Left renal pelvis (tissue), 4 donors: Measurements from ENCODE around the gene UBR4. TPM values are rescaled to one million over a fixed set of nuclear protein-coding genes. Genes with fewer than 3 reads are reported as not detected.

Experiments used
- DNase-seq, 4 donors: peaks; one replicate each; pipeline ENCODE4 v3.0.0-alpha.2; 2013; ENCODE audit warnings: low read depth in 4 of 4, low spot score in 3 of 4
- polyA plus RNA-seq, 4 donors: library from polyadenylated mRNA; unstranded; fragments of 120-200 nt; gene quantifications; one replicate each; pipeline ENCODE4 v1.2.1, GENCODE V29; 2013; ENCODE audit not compliant: insufficient read length in 4 of 4

The UBR4 gene
- polyA plus RNA-seq, 4 donors, result 76.8 to 146 (median 119) TPM

DNA sequence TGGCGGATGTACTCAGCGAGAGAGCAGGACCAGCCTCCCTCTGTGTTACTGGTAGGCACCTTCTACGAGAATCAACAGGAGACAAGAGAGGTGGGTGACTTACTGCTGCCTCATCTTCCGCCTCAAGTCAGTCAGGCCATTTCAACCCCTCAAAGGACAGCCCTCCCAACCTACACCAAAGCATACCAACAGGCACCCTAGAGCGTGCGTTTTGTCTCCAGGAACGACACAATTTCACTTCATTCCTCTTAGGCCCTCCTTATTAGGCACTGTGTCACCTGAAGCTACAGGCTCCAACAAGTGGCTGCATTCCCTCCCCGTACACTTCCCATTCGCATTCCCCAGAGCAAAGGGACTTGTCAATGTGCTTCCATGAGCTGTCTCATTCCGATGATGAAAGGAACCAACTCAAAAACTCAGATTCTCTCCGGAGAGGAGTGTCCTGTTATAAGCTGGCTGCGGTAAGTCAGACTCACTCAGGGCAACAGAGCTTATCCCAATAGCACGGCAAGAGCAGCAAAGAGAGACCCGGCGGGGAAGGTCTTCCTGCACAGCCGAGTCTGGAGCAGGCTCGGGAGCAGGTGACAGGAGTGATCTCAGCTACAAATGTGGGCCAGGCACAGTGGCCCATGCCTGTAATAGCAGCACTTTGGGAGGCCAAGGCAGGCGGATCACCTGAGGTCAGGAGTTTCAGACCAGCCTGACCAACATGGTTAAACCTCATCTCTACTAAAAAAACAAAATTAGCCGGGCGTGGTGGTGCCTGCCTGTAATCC is 133.0 kb downstream of the UBR4 start:
- DNase-seq, result no peak

DNA sequence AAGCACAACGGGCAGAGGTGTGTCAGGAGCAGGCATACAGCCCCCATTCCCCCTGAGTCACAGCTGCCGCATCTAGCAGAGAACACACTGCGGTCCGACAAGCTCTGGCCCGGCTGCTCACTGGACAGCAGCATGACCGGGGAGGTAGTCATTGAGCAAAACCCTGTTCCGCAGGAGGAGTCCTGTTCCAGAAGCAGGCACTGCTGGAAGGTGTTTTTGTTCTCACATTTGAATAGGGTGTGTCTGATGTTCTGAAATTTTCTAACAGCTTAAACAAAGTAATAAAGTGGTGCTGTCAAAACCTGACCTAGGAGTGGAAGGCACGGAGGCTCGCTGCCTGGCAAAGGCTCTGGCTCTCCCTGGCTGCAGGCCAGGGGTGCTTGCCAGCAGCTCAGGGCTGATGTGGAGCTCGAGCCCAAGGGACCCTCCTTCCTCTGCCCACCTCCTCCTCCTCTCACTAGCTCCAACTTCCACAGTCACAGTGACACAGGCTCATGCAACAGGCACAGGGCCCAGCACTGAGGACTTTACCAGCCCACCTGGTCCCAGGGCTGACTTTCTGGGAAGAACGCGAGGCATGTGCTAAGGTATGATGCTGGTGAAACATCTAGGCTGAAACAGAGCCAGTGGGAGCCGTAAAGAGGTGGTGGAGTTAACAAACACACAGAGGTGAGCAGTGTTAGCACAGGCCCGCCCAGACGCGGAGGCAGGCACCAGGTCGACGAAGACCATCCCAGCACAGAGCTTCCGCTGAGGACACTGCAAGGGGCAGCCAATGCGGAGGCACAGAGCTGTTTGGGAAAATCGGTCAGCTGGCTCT is 135.0 kb downstream of the UBR4 start:
- DNase-seq, result no peak

DNA sequence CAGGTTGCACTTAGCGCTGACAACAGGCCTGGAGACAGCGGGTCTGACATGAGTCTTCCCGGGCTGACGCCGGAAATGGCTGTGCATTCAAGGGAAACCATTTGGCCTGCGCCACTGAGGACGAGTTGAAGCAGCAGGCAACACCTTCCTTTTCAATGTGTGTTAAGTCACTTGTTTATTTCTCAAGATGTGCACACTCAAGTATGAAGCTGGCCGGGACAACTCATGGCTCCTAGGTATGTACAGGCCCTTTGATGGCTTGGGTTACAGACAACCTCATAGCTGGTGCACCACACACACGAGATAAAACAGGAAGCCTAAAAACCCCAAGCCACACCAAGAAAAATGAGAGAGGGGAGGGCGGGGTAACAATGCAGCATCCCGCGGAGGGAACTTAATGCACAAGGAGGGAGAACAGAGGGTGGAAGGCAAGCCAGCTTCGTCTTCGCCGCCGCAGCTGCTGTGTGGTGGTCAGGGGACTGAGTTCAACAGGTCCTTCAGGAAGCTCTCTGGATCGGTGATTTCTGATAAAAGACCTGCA is 135.6 kb downstream of the UBR4 start:
- DNase-seq, result no peak

GRCh38 chr1:19073311-19074186 is 136.5 kb downstream of the UBR4 start:
- no peak for DNase-seq

GRCh38 chr1:19072285-19072981 is 137.6 kb downstream of the UBR4 start:
- no peak for DNase-seq

DNA sequence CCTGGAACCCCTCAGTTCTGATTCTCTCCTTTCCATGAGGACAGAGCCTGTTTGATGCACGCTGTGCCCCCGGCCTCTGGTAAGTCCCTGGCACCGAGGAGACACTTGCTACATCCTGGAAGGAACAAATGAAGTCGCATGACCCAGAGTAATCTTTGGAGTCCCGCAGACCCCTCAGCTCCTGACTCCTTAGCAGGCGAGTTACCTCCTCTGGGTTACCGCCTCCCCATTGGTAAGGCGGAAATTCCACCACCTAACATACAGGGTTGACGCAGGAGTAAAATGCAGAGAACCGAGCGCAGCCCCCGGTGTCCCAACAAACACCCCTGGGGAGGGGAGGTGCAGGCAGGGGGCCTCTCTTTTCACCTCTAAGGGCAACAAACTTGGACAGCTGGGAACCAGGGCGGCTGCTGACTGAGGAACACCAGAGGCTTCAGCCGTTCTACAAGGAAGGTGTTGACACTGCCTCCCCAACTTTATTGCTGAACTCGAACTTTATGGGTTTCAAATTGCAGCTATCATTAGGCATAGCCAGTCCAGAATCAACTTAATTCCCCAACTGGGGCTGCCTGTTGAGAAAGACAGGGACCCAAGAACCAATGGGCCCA is 138.3 kb downstream of the UBR4 start:
- no peak for DNase-seq

DNA sequence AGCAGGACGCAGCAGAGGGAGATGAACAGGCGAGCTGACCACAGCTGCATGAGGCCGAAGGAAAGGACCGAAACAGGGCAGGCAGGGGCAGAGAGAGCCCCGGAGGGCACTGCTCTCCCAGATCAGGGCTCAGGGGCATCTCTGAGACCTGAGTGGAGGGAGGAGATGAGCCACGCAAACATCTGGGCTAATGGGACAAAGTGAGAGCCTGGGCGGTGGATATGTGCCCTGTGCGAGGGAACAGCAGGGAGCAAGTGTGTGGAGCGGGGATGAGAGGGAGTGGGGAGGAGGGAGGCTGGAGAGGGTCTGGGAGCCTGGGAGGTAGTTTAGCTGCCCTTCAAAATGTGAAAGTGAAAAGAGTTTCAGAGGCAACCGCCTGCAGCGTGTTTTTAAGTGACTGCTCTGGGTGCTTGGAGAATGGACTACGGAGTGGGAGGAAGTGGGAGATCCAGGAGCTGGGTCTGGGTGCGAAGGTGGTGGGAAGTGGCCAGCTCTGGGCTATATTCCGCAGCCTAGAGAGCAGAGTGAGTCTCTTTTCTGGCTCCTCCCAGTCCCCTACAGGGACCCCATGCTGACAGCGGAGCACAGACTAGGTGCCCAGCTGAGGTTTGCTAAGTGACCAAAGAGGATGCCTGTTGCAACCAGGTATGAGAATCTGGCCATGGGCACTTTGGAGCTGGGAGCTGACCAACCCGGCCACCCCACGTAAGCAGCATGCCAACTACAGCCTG is 139.0 kb downstream of the UBR4 start:
- no peak for DNase-seq

DNA sequence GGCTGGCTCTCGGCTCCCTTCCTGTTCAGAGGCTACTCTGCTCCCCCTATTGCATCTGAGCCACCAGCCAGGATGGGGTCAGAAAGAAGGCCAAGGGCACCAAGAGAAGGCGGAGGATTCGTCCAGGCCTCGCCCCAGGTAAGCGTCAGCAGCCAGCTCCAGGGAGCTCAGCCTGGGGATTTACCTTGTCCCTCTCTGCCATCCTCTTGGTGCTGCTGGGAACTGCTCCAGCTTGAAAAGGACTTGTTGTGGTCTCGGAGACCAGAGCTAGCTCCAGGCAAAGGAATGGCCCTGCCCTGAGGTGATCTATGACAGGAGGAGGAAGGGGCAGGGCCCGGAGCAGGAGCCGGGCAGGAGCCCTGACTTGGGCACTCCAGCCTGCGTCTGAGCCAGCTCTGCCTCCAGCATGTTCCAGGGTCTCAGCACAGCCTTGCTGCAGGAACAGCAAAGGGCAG is 139.8 kb downstream of the UBR4 start:
- no peak for DNase-seq

- no peak for DNase-seq
Measured at GRCh38 chr1:19068639-19069276, 141.3 kb downstream of the UBR4 start.

DNA sequence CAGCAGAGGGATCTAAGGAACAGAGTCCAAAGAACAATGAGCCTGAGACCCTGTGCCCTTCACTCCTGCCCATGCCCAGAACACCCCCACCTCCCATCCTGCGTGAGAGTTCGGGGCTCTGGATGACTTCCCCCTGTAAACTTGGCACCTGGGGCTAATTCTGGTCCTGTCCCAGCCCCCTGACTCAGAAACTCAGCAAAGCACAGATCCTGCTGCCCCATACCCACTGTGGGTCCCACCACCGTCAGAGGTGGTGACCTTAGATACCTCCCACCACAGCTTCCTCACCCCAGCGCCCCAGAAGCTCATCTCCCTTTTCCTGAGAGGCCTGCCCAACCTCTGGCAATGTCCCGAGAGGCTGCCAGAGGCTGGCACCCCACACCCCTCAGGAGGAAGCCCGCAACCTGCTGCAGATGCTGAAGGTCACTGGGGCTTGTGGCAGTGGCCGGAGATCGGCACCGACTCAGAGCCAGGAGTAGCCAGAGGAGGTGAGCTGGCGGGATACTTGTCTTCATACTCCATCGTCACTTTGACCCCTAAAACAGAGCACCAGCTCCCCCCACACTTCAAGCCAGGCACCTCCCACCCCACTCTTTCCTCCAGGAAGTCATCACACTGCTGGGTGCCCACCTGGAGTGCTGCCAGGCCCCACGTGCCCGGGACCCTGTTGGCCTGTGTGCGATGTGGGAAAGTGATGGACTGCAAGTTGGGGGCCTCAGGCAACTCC is 142.0 kb downstream of the UBR4 start:
- no peak for DNase-seq

DNA sequence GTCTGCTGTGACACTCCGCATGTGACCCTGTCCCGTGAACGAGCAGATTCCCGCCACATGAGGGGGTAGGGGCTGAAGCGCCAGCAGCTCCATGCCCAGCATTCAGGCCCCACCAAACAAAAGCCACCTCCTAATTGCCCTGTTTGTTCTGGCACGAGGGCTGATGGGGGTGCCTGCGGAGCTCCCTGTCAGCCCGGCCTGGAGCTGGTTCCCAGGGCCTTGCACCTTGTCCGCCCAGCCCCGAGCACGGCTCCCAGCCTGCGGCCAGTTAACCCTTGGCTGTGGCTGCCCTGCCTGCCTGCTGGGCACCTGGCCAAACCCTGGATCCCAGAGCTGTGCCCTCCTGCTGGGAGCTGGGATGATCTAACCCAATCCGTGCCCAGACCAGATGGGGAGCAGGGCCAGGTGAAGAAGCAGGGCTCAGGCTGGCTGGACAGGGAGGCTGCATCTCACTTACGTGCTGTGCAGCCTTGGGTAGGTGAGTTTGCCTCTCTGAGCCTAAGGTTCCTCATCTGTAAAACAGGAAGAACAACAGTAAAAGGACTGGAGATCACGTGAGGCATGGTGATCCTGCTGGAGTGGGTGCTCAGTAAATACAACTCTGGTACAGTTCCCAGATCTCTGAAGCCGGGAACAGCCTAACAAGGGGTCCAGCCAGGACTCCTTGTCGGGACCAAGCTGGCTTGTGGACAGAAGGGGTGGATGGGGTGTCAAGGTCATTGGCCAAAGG is 142.7 kb downstream of the UBR4 start:
- DNase-seq, result no peak

GRCh38 chr1:19066874-19067181 is 143.2 kb downstream of the UBR4 start:
- no peak for DNase-seq

DNA sequence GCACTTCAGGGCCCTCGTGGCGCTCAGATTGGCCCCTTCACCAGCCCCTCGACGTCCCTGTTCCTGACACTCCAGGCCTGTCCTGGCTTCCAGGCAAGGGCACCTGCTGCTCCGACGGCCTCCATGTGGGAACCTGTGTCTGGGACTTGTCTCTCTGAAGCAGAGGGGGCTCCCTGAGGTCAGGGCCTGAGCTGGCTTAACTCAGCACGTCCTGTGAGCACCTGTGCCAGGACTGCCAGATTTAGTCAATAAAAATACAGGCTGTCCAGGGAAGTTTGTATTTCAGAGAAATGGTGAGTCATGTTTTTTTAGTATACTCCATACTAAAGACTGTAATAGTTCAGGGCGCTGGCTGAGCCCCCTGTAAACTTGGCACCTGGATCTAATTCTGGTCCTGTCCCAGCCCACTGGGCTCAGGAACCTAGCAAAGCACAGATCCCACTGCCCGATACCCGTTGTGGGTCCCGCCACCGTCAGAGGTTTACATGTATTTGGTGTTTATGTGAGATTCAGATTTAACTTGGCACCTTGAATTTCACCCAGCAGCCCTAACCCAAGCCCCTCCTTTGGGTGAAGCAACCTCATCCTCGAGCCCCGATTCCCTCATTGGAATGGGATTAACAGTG is 143.7 kb downstream of the UBR4 start:
- DNase-seq, result no peak

GRCh38 chr1:19065526-19066247 is 144.4 kb downstream of the UBR4 start:
- no peak for DNase-seq

DNA sequence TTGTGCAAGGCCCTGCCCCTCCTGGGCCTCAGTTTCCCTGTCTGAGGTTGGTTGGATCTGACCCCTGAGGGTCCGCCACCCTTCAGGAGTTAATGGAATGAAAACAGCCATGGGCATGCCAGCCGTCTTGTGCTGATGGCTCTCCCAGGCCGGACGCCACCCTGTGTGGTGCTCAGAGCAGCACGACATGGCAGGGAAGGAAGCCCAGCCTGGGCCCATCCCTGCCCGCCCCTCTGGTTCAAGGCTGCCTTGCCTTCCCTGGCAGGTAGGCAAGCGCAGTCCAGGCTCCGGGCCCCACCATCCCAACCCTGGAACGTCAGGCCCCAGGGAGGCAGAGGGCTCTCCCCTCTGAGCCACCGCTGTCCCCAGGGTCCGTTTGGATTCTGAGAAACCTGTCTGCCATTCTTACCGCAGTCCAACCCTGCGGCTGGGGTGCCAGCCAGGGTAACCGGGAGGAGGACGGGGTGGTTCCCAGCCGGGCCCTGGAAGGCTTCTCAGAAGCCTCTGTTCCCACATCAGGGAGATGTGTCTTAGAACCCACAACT is 145.1 kb downstream of the UBR4 start:
- DNase-seq, result no peak

- no peak for DNase-seq
Measured at GRCh38 chr1:19063122-19063521, 146.9 kb downstream of the UBR4 start.
